Heart left ventricle (tissue), 16 donors: ENCODE data around the gene PTGFRN. TPM values are rescaled to one million over a fixed set of nuclear protein-coding genes. Genes with fewer than 3 reads are reported as not detected.

Source experiments
- ATAC-seq, 4 donors: fragments of 200-7000 bp; cut with Tn5 transposase; one replicate each; pipeline ENCODE4 v1.9.1; 2020 to 2022; ENCODE audit warnings: moderate library complexity in 4 of 4, mild to moderate bottlenecking in 3 of 4, moderate number of reproducible peaks in 1 of 4
- DNase-seq, 5 donors: peaks; one replicate each; pipeline ENCODE4 v3.0.0-alpha.2; 2020
- H3K27ac ChIP-seq, 12 donors: fragments of 200-600 bp; sonication (generic) in 4 of 12; one replicate each; pipeline versions ENCODE4 v1.5.0 to v1.8.0; 2016 to 2022; ENCODE audit warnings: mild to moderate bottlenecking in 2 of 12
- H3K27me3 ChIP-seq, 9 donors: fragments of 200-600 bp; sonication (generic) in 2 of 9; one replicate each; pipeline versions ENCODE4 v1.5.1 to v1.8.0; 2016 to 2022; ENCODE audit warnings: mild to moderate bottlenecking in 3 of 9
- H3K36me3 ChIP-seq, 9 donors: fragments of 200-600 bp; sonication (generic) in 2 of 9; one replicate each; pipeline versions ENCODE4 v1.5.0 to v1.8.0; 2018 to 2022; ENCODE audit warnings: mild to moderate bottlenecking in 2 of 9
- H3K4me1 ChIP-seq, 12 donors: fragments of 200-600 bp; sonication (generic) in 4 of 12; one replicate each; pipeline versions ENCODE4 v1.5.0 to v1.8.0; 2016 to 2022; ENCODE audit warnings: mild to moderate bottlenecking in 3 of 12
- H3K4me3 ChIP-seq, 12 donors: fragments of 200-600 bp; sonication (generic) in 4 of 12; one replicate each; pipeline versions ENCODE4 v1.5.0 to v1.8.0; 2017 to 2022; ENCODE audit warnings: mild to moderate bottlenecking in 9 of 12, moderate library complexity in 4 of 12
- H3K9me3 ChIP-seq, 12 donors: fragments of 200-600 bp; sonication (generic) in 4 of 12; one replicate each; pipeline versions ENCODE4 v1.5.0 to v1.8.0; 2016 to 2022; ENCODE audit warnings: mild to moderate bottlenecking in 1 of 12
- CTCF ChIP-seq, 12 donors: fragments of 200-600 bp; sonication (generic) in 4 of 12; IDR thresholded peaks; one replicate each; pipeline versions ENCODE4 v1.5.0 to v1.8.0; 2018 to 2022; ENCODE audit warnings: antibody characterized with exemption in 12 of 12, mild to moderate bottlenecking in 5 of 12
- POLR2A ChIP-seq, 2 donors: fragments of 450-650 bp; IDR thresholded peaks; one replicate each; pipeline ENCODE4 v1.6.1; 2017; ENCODE audit warnings: antibody characterized with exemption in 2 of 2, mild to moderate bottlenecking in 2 of 2, moderate library complexity in 2 of 2
- WGBS, 4 donors: extraction: QIAGEN DNeasy Blood & Tissue Kit in 2 of 4; methylation state at CpG; one replicate each; pipeline versions ENCODE4 v1.1.5 to v1.1.7; 2013 to 2018; 5-methylcytosine and 5-hydroxymethylcytosine counted together
- intact Hi-C, 10 donors: fragments of 100-400 bp; cut with DNase I; formaldehyde crosslinking; loops; one replicate each; pipeline versions ENCODE4 v1.11.1 to v1.14.2; 2022
- polyA plus RNA-seq, 2 donors: library from polyadenylated mRNA; stranded (reverse); fragments of 200-250 nt; gene quantifications; one replicate each; pipeline ENCODE4 v1.2.3, GENCODE V29; 2013
- total RNA-seq, 9 donors: library from RNA; depleted of rRNA in 2 of 9; stranded (reverse); fragments of >200 nt in 2 of 9; fragmentation: NEBNext Ultra II Directional in 3 of 9; extraction: Animal tissue kit (Norgen Biotek cat#: 25700) in 3 of 9; gene quantifications; one replicate each; pipeline versions ENCODE4 v1.1.0 to v1.2.4, GENCODE V29; 2016 to 2023
- donor health status: ischemic (EF 13 %, LVEDD 7.1; RV severe dilation, severe dysfunction).
- donor health status: healthy with polysubstance abuse.
- donor health status: DM: no; HTN: yes; CAD: no.
- donor health status: DM: no; HTN: no; CAD: no.
- donor health status: ischemic (EF 25% LVEDD 6.9; RV normal size, moderate dysfunction).
- donor health status: ischemic (EF 25% LVEDD 5.7; RV mildly dilated, moderate dysfunction).
- donor health status: healthy.
- donor health status: DM: yes; HTN: yes; CAD: no.
- donor health status: ischemic (EF 35%, LVEDD 5.7; RV mildly dilated, moderate dysfunction).
- donor health status: nonischemic (EF 11% LVEDD 7.7; RV severe dilation, severe dysfunction).
- donor health status: DM: yes; HTN: yes; CAD: no.
- donor health status: PGD.
- donor health status: ischemic (EF 29% LVEDD 5.4; RV normal size, mild dysfunction).
- donor health status: nonischemic (EF 23%, LVEDD 6.1; RV moderate dilation, normal function).

PTGFRN gene
- total and polyA plus RNA-seq, 11 donors, result 21.5 to 231 (median 98.7) TPM

GRCh38 chr1:117025568-117025967 is 115.9 kb downstream of the PTGFRN start:
- 97 to 98% (median 98%) methylated on average over 7 of the region's 7 CpGs for WGBS, 4 donors
- DNase-seq (no peak), ATAC-seq (no peak)
- Histone ChIP-seq H3K36me3 (no peaks in the 10 kb centered on the region), H3K4me3 (no peak overlapping the region), H3K9me3 (no peaks in the 10 kb centered on the region), H3K27ac (no peak overlapping the region), H3K27me3 (no peaks in the 10 kb centered on the region), H3K4me1 (peaks cover 0 to 9% (median 3%) of the 10 kb centered on the region in 12 donors)
- intact Hi-C loops, result loop anchor here in 1 of 10 donors (10.0 kb wide), 1 partner anchor 151 kb away; no protein-coding TSS in a partner anchor
- TF ChIP-seq POLR2A (IDR thresholded peaks at IDR 0.05) (no peak), CTCF (IDR thresholded peaks at IDR 0.05) (no peak)

- intact Hi-C loops, result loop anchor here in 1 of 10 donors (10.0 kb wide), 1 partner anchor 152 kb away; no protein-coding TSS in a partner anchor
- Histone ChIP-seq H3K27ac (no peak overlapping the region), H3K4me1 (peaks cover 0 to 9% (median 3%) of the 10 kb centered on the region in 12 donors), H3K36me3 (no peaks in the 10 kb centered on the region), H3K4me3 (no peak overlapping the region), H3K9me3 (no peaks in the 10 kb centered on the region), H3K27me3 (no peaks in the 10 kb centered on the region)
- DNase-seq (no peak), ATAC-seq (peak in 1 of 4 donors; percentile 34)
- WGBS, 4 donors, result 45 to 56% (median 54%) methylated on average over 6 of the region's 6 CpGs
- TF ChIP-seq CTCF (IDR thresholded peaks at IDR 0.05) (no peak), POLR2A (IDR thresholded peaks at IDR 0.05) (no peak)
Observed at GRCh38 chr1:117026361-117026760, 116.6 kb downstream of the PTGFRN start.

- no peaks in the 10 kb centered on the region for H3K27me3 ChIP-seq
- DNase-seq (no peak), ATAC-seq (no peak)
- no peak overlapping the region for H3K4me3 ChIP-seq
- TF ChIP-seq CTCF (IDR thresholded peaks at IDR 0.05) (no peak), POLR2A (IDR thresholded peaks at IDR 0.05) (no peak)
- intact Hi-C loops, result loop anchor here in 3 of 10 donors (10.0 kb wide), 3 partner anchors 45 to 165 kb away; no protein-coding TSS in a partner anchor
- H3K9me3 ChIP-seq, result no peaks in the 10 kb centered on the region
- WGBS, 4 donors, result 63 to 88% (median 80%) methylated on average over 1 of the region's 1 CpG
- peaks cover 0 to 9% (median 3%) of the 10 kb centered on the region in 12 donors for H3K4me1 ChIP-seq
- H3K36me3 ChIP-seq, result no peaks in the 10 kb centered on the region
- no peak overlapping the region for H3K27ac ChIP-seq
Observed at GRCh38 chr1:117029685-117030084, 120.0 kb downstream of the PTGFRN start.

GRCh38 chr1:117030271-117030877 is 120.7 kb downstream of the PTGFRN start:
- Histone ChIP-seq H3K9me3 (no peaks in the 10 kb centered on the region), H3K36me3 (no peaks in the 10 kb centered on the region), H3K27ac (no peak overlapping the region), H3K4me3 (no peak overlapping the region), H3K27me3 (no peaks in the 10 kb centered on the region), H3K4me1 (peaks cover 0 to 9% (median 3%) of the 10 kb centered on the region in 12 donors)
- ATAC-seq, result no peak
- no peak for TF ChIP-seq CTCF (IDR thresholded peaks at IDR 0.05)
- TF ChIP-seq POLR2A (IDR thresholded peaks at IDR 0.05), result no peak
- 87 to 95% (median 91%) methylated on average over 1 of the region's 1 CpG for WGBS, 4 donors
- intact Hi-C loops, result loop anchor here in 2 of 10 donors (10.0 kb wide), 2 partner anchors 46 to 166 kb away; no protein-coding TSS in a partner anchor
- no peak for DNase-seq
